Activated CD8-positive, alpha-beta memory T cell treated with anti-CD3 and anti-CD28 coated beads, Interleukin-2, amount 50 U/mL, for 24 hours (primary cell): ENCODE data around the gene JOSD2.
"Not testable (repeated sequence)": the region's sequence is repeated elsewhere in the genome, so short reads cannot be mapped to it uniquely, and the experiment has no call there.

Experiments
- DNase-seq: peaks from one replicate; pipeline ENCODE4 v3.0.0-alpha.2; 2020; ENCODE audit errors: extremely low read depth

JOSD2 gene

DNA sequence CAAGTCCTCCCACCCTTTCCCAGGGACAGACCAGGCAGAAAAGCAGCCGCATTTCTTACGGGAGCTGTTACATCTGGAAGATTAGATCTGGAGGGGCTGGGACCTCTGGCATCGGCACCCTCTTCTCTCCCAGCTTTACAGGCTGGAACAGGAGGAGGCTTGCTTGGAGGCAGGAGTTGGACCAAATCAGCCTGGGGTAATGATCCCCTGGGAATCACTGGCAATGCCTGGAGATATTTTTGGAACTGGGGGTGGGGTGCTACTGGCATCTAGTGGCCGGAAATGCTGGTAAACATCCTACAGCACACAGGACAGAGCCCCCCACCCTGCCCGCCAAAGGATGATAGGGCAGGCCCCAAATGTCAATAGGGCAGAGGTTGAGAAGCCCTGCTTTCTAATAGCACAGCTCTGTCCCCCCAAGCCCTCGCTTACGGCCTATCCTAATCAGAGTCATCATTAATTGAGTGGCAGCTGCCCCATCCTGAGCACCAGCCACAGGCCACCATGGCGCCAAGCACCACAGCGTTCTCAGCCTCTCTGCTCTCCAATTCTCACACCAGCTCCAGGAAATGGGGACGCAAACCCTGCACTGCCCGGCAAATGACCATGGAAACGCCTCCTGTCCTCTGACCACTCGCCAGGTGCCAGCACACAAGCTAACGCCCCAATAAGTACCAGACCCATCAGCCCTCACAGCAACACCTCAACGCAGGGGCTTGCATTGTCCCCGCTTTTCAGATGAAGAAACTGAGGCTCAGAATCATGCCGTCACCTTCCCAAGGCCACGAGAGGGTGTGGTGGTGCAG lies 36.6 kb upstream of the JOSD2 start:
- DNase-seq: no peak

DNA sequence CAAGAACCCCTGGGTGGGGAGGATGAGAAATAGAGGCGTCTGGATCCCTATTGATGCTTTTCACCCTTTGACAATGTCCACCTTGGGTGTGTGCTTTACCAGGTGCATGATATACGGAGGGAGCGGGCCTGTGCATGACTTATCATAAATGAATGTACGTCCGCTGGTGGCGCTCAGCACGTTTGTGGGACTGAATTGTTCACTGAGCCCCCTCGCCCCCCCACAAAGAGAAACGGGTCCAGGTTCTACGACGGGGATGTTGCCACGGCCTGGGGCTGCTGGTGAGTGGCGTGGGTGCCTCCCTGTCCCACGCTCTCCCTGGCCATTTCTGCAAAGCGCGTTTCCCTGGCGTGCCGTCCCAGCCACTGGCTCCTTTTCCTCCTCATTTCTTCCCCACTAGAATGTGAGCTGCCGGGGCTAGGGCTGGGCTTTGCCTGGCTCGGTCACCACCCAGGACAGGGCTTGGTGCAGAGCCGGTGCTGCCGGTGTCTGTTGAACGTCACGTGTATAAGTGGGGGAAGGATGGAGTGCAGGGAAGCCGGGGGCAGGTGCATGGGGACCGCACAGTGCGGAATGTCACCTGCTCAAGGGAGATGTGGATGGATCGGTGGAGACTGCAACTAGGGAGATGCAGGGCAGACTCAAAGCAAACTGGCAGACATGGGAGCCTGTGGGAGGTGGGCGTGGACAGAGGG lies 35.7 kb upstream of the JOSD2 start:
- no peak for DNase-seq

DNA sequence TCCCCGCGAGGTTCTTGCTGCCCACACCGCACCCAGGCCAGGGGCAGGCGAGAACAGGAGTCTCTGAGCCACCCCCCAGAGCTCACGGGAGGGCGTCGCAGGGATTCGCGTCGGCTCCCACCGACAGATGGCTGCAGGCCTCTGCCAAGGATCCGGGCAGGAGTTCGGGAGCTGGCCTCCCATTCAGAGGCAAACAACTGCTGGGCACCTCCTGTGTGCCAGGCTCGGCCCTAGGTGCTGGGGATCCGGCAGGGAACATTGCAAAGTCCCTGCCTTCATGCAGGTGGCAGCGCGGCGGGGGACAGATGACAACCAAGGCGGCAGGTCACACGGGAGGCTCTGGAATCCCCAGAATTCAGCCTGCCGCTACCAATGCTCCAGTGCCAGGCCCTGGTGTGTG lies 32.0 kb upstream of the JOSD2 start:
- DNase-seq: no peak

DNA sequence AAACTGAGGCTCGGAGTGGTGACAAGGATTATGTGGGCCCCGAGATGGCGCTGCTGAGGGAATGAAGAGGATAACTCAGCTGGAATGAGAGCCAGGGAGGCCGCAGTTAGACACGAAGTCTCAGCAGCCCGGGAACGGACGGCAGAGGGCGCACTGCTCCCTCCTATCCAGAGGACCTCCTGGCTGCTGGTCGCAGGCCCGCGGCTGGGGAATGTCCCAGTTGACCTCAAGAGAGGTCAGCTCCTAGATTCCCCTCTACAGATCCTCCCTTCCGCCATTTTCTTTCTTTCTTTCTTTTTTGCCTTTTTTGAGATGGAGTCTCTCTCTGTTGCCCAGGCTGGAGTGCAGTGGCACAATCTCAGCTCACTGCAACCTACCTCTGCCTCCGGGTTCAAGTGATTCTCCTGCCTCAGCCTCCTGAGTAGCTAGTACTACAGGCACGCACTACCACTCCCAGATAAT lies 26.8 kb upstream of the JOSD2 start:
- peak; percentile 24 for DNase-seq

DNA sequence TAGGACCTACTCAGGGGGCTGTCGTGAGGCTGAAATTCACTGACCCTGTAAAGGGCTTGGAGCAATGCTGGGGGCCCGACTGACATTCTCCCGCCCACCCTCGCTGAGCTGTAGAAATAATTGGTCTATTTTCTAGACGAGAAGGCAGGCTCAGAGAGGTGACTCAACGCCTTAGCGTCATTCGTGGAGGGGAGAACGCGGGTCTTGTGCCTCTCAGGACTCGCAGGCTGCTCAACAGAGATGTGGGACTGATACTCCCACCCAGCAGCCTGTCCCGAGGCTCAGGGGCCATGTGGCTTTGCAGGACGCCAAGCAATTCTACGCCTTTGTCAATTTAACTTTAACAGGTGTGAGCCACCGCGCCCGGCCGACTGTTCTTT lies 26.3 kb upstream of the JOSD2 start:
- no peak for DNase-seq

DNA sequence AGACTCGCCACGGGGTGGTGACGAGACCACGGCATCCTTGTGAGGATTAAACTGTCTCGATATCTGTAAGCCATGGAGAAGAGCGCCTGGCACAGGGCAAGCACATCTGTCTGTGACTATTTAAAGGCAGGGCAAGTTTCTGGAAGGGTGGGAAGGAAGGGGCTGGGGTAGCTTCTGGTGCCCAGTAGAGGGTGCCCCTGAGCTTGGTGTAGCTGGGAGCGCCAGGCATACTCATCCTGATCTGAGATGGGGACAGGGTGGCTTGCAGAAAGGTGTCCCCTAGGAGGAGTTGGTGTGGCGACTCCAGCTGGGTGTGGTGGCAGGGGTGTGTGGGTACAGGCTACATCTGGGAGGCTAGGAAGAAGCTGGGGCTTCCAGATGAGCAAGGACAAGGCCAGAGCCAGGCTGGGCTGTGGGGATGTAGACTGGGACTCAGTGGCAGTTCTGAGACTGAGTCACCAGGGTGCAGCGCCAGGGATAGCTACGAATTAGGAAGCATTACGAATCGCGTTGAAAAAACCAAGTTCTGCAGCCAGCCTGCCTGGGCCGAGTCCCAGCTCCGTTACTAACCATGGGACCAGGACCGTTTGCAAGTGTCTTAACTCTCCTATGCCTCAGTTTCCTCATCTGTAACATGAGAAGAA lies 25.8 kb upstream of the JOSD2 start:
- DNase-seq: no peak

DNA sequence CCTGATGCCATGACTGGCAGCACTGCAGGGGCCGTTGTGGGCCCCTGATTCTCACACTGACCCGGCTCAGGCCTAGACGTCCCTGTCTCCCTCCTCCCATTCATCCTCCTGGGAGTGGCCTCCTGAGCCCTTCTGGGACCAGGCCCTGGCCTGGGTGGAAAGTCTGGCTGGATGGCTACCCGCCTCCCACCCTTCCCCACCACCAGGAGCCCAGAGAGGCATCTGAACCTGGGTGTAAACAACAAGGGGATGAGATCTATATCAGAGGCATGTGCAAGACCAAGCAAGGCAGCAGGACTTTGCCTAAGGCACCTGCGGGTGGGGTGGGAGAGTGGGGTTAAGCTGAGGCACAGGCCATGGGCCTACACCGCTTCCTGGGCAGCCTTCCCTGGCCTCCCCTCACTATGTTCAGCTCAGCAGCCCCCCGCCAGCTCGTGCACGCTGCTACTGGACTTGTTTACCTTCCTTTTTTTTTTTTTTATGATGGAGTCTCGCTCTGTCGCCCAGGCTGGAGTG lies 24.7 kb upstream of the JOSD2 start:
- DNase-seq: no peak

DNA sequence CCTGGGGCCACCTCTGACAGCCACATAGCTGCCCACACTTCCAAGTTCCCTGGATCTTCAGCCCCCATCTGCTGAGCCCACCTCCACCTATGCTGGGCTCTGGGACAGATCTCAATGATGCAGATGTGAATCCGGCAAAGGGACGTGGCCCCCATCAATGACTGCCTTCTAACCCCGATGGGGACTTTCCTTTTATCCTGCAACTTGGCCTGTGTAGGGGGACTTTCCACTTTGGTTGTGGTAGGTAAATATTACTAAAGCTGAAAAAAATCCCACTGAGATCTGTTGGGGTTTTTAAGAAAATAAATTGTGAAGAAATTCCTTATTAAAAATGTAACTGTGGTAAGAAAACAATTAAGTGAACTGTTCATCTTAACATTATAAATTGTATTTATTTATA lies 23.5 kb upstream of the JOSD2 start:
- no peak for DNase-seq

DNA sequence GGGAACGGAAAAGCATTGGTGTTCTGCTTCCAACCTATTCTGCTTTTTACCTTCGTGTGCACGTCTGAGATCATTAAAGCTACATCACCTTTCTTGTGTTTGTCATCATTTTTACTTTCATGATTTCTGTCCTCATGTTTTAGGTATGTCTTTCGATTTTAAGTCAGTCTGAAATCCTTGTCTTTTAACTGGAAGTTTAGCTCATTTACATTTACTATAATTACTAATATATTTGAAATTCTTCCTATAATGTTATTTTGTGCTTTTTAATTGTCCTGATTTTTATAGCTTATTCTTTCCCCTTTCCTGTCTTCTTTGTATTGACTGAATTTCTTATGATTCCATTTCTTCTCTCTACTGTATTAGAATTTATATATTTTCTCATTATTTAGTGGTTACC lies 22.0 kb upstream of the JOSD2 start:
- DNase-seq: no peak

DNA sequence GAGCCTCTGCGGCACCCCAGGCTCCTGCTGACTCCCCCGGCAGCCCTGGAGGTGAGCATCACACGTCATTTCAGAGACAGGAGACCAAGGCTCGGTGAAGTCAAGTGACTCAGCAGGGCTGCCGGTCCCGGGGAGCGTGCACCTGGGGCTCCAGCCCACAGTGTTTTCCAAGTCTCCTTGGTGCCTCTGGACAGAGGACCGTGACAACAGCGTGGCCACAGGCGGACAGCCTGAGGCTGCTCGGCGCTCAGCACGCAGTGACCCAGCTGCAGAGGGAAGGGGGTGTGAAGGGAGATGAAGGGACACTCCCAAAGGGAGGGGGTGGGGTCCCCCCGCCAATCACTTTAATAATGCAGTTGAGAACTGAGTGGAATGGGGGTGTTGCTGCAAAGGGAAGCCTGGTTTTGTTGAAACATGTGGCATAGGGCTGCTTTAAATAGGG lies 20.2 kb upstream of the JOSD2 start:
- no peak for DNase-seq

DNA sequence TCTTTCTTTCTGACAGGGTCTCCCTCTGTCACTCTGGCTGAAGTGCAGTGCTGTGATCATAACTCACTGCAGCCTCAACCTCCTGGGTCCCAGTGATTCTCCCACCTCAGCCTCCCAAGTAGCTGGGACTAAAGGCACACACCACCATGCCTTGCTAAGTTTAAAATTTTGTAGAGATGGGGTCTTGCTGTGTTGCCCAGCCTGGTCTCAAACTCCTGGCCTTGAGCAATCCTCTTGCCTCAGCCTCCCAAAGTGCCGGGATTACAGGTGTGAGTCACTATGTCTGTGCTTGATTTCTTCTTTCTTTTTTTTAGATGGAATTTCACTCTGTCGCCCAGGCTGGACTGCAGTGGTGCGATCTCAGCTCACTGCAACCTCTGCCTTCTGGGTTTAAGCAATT lies 17.1 kb upstream of the JOSD2 start:
- not testable (repeated sequence) for DNase-seq

DNA sequence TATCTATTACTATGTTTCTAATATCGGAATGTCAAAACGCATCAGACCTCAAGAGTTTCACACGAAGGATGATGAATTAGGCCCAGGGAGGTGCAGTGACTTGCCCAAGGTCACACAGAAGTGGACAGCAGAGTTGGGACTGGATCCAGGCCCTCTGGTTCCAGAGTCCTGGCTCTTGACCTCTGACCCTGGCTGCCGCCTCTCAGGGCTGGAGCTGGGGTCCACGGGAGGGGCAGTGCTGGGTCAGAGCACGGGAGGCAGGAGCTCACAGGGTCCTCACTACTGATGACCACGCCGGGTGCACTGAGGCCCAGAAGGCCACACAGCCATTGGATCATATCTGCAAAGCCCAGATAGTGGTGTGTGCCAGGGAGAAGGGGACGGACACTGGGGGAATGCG lies 11.9 kb upstream of the JOSD2 start:
- no peak for DNase-seq

DNA sequence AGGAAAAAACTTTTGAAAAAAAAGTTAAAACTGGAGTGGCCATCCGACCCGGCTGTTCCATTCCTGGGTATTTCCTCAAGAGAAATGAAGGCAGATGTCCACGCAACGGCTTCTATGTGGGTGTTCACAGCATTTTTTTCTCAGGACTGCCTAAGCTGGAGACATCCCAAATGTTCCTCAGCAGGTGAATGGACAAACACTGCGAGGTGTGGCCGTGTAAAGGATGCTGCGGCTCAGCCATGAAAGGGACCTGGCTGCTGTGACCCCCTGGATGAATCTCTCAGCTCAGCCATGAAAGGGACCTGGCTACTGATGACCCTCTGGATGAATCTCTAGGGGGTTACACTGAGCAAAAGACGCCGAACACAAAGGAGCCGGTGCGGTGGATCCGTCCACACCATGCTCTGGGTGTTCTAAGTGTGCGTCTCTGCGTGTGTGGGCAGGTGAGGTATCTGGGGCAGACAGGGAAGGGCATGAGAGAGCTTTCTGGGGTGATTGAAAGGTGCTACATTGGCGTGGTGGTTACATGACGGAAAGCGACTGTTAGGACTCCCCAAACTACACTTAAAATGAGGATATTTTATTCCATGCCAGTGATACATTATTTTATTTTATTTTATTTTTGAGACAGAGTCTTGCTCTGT lies 10.0 kb upstream of the JOSD2 start:
- no peak for DNase-seq

DNA sequence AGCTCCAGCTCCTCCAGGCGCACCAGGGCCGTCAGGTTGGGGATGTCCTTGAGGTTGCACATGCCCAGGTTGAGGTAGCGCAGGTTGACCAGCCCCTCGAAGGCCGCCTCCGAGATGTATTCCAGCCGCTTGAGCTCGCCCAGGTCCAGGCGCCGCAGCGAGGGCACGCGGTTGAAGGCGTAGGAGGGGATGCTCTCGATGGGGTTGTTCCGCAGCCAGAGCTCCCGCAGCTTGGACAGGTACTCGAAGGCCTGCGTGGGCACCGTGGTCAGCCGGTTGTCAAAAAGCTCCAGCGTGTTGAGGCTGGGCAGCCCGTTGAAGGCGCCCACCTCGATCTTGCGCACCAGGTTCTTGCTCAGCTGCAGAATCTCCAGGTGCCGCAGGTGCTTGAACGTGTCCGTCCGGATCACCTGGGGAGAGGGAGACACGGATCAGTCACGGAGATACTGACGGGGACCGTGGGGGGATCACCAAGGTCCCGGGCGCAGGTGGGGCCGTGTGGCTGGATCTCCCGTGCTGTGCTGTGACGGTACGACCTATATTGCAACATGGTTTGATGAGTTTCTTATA lies 8.1 kb upstream of the JOSD2 start:
- DNase-seq: no peak

DNA sequence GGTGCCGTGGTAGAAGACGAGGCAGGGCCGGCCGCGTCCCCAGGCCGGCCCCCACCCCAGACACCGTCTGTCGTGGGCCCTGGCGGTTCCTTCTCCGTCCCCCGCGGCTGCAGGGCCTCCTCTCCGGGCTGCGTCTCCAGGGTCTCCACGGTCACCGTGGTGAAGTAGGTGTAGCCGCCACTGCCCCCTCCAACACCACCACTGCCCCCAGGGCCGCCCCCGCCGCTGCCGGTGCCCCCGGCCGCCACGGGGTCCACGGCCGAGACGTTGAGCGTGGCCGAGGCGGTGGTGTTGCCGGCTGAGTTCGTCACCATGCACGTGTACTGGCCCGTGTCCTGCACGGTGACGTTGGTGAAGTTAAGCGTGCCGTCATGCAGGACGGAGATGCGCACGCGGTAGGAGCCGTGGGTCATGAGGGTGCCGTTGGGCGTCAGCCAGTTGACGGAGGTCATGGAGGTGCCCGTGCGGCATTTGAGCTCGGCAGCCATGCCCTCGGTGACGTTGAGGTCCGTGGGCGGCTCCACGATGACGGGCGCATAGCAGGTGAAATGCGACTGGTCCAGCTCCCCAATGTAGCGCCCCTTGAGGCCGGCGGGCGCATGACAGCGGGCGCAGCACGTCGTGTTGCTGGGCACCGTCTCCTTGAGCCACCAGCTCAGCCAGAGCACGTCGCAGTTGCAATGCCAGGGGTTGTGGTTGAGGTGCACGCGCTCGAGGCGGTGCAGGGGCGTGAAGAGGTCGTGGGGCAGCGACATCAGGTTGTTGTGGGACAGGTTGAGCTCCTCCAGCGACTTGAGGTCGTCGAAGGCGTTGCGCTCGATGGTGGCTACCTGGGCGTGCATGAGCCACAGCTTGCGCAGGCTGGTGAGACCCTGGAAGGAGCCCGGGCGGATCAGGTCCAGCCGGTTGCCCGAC lies 7.4 kb upstream of the JOSD2 start:
- DNase-seq: no peak

DNA sequence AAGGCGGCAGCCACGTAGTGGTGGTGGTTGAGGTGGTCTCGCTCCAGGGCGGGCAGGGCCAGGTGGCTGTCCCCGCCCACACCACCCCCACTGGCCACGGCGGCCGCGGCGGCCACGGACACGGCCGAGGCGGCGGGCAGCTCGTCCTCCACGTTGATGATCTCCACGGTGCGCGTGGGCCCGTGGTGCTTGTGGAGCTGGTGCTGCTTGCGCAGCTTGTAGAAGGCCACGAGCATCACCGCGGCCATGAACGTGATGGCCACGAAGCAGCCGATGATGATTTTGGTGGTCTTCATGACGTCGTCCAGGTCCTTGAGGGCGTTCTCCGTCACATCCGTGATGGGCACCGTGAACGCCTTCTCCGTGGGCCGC lies 6.7 kb upstream of the JOSD2 start:
- DNase-seq: no peak

DNA sequence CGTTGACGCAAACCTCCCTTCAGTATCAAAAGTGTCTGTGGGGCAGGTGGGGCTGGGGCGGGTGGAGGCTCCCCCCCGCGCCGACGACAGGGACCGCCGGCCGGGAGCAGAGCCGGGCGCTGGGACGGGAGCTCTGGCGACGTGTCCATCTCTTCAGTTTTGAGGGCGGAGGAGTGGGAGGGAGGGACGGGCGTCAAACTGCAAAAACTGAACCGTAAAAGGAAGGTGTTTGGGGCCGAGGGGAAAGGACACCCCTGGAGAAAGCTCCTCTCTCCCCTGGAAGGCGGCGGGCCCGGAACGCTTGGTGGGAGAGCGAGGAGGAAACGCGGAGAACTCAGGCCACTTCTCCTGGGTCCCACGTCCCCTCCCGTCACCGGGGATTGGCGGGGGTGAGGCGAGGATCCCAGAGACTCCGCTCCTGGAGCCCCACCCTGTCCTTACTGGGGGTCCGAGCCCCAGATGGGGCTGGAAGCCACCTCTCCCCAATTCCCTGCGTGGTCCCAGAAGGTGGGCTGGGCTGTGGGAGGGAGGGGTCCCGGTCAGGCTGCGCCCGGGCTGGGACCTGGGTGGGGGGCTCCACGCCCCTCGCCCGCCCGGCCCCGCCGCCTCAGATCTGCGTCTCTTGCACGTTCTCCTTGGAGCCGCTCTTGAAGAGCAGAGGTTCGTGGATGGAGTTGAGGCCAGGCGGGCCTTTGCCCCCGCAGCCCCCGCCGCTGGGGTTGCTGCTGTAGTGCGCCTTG lies 6.1 kb upstream of the JOSD2 start:
- no peak for DNase-seq

DNA sequence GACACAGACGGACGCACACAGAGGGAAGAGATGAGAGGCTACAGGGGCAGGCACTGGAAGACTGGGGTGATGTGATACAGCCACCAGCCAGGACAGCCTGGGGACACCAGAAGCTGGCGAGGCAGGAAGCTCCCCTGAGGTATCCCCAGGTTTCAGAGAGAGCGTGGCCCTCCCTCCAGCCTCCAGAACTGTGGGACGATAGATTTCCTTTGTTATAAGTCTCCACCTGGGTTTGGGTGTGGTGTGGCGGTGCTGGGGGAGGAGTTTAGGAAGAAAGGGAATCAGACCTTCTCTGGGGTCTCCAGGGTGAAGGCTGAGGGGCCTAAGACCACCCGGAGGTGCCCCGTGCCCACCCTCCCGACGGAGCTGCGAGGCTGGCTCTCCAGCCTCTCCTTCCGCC lies 5.5 kb upstream of the JOSD2 start:
- no peak for DNase-seq

DNA sequence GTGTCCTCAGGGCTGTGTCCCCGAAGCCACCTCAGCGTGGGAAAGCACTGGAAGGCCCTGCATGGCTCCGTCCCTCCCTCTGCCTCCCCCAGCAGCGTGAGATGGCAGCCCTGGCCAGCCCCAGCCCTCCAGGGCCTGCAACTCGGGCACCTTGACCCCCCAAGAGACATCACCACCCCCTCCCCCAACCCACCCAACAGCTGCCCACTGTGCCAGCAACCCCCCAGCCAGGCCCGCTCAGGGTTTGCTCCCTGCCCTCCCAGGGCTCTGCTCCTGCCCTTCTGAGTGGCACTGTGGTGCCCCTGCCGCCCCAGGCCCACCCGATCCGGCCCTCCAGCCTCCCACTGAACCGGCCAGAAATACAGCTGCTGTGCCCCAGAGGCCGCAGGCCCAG lies 4.2 kb upstream of the JOSD2 start:
- no peak for DNase-seq
